K562 (cell line): ENCODE data around the gene TOX2. TPM values are rescaled to one million over a fixed set of nuclear protein-coding genes. Genes with fewer than 3 reads are reported as not detected.

ENCODE experiments used
- ATAC-seq: fragments of 200-7000 bp; cut with Tn5 transposase; 3 replicates; pipeline ENCODE4 v1.9.1; 2020; ENCODE audit warnings: moderate library complexity
- BruUV-seq: library from RNA; stranded (reverse); fragments of 400-500 nt; replicated peaks from 2 replicates; lab custom pipeline; 2021; lab: Mats Ljungman, UMichigan
- CTCF ChIA-PET: fragments of 300-600 bp; formaldehyde crosslinking; extraction: SDS; loops from one replicate; lab custom pipeline; 2021; ENCODE audit warnings: low intra/inter-chr PET ratio; lab: Yijun Ruan, JAX
- POLR2A ChIA-PET: fragments of 300-600, 350-650 bp; sonication (Branson Sonifier 250); formaldehyde crosslinking; extraction: SDS; loops from one replicate; lab custom pipeline; 2021; ENCODE audit warnings: antibody characterized with exemption, inconsistent platforms; lab: Yijun Ruan, JAX
- DNase-seq, 4 experiments: peaks; one replicate each; pipeline versions ENCODE4 v3.0.0 to v3.0.0-alpha.2; 2011 to 2018; ENCODE audit warnings: low spot score in 3 of 4, mixed read lengths in 3 of 4; ENCODE audit errors: extremely low read depth in 1 of 4
- FAIRE-seq: peaks from 2 replicates; lab custom pipeline; 2011; peaks lifted over from hg19 to GRCh38; lab: Jason Lieb, UNC
- H2AFZ ChIP-seq: 2 replicates; pipeline ENCODE4 v1.6.0; 2011; ENCODE audit warnings: low read depth, low read length, control low read depth, inconsistent platforms
- H3K27ac ChIP-seq: fragments of 200-600 bp; 3 replicates; pipeline ENCODE4 v1.8.0; 2011; ENCODE audit warnings: low read depth, mild to moderate bottlenecking, control low read depth, inconsistent platforms, low read length, moderate library complexity, mixed read lengths; ENCODE audit errors: extremely low read depth
- H3K27me3 ChIP-seq, 2 experiments: fragments of 300-600 bp in 1 of 2; 2 replicates in 1 of 2; 3 replicates in 1 of 2; pipeline versions ENCODE4 v1.6.0 to v1.8.0; 2011; ENCODE audit warnings: inconsistent platforms in 2 of 2, low read length in 2 of 2, mild to moderate bottlenecking in 1 of 2, mixed read lengths in 1 of 2, moderate library complexity in 1 of 2; ENCODE audit not compliant: control insufficient read depth in 2 of 2, insufficient read depth in 2 of 2
- H3K36me3 ChIP-seq: fragments of 300-600 bp; 3 replicates; pipeline ENCODE4 v1.8.0; 2011; ENCODE audit warnings: mild to moderate bottlenecking, low read length, inconsistent platforms; ENCODE audit not compliant: control insufficient read depth, insufficient read depth
- H3K4me1 ChIP-seq, 2 experiments: fragments of 200-600 bp in 1 of 2; replicated peaks in 1 of 2; 2 replicates in 1 of 2; 3 replicates in 1 of 2; pipeline versions ENCODE4 v1.5.1 to v1.8.0; 2011; ENCODE audit warnings: inconsistent platforms in 2 of 2, low read length in 2 of 2, mild to moderate bottlenecking in 1 of 2, mixed read lengths in 1 of 2, moderate library complexity in 1 of 2; ENCODE audit not compliant: control insufficient read depth in 2 of 2, insufficient read depth in 2 of 2
- H3K4me2 ChIP-seq: 2 replicates; pipeline ENCODE4 v1.6.1; 2011; ENCODE audit warnings: low read length, control low read depth, inconsistent platforms, mixed read lengths; ENCODE audit not compliant: insufficient read depth
- H3K4me3 ChIP-seq: fragments of 200-600 bp; sonication (generic), shearing (Covaris generic); 2 replicates; pipeline ENCODE4 v1.5.1; 2016; ENCODE audit warnings: control low read depth, inconsistent platforms
- H3K79me2 ChIP-seq: fragments of 200-600 bp; 3 replicates; pipeline ENCODE4 v1.8.0; 2011; ENCODE audit warnings: low read length, inconsistent platforms; ENCODE audit not compliant: control insufficient read depth, insufficient read depth
- H3K9ac ChIP-seq, 2 experiments: 2 replicates each; pipeline versions ENCODE4 v1.6.0 to v1.6.1; 2011; ENCODE audit warnings: low read depth in 2 of 2, low read length in 2 of 2, control low read depth in 1 of 2, inconsistent platforms in 1 of 2, mild to moderate bottlenecking in 1 of 2, mixed read lengths in 1 of 2; ENCODE audit not compliant: insufficient read depth in 1 of 2
- H3K9me1 ChIP-seq: one replicate; pipeline ENCODE4 v1.6.0; 2011; ENCODE audit warnings: inconsistent platforms, mild to moderate bottlenecking, low read length, moderate library complexity; ENCODE audit not compliant: control insufficient read depth, insufficient read depth
- H3K9me3 ChIP-seq: replicated peaks from 2 replicates; pipeline ENCODE4 v1.5.1; 2011; ENCODE audit warnings: low read depth, low read length, inconsistent platforms; ENCODE audit not compliant: control insufficient read depth, insufficient read depth
- H4K20me1 ChIP-seq: replicated peaks from 2 replicates; pipeline ENCODE4 v1.6.1; 2011; ENCODE audit warnings: low read length, inconsistent platforms, mixed read lengths; ENCODE audit not compliant: control insufficient read depth, insufficient read depth
- CBX3 ChIP-seq, 2 experiments: IDR thresholded peaks; 1 replicate in 1 of 2; 2 replicates in 1 of 2; pipeline ENCODE4 v1.6.1; 2012; ENCODE audit warnings: inconsistent platforms in 2 of 2, low read length in 2 of 2, borderline replicate concordance in 1 of 2, control low read depth in 1 of 2
- CBX8 ChIP-seq: fragments of 200-600 bp; sonication (generic); IDR thresholded peaks from 2 replicates; pipeline ENCODE4 v1.6.1; 2012; ENCODE audit warnings: borderline replicate concordance, mixed run types, low read depth, mild to moderate bottlenecking, moderate library complexity, mixed read lengths, low read length, control low read depth, inconsistent platforms; ENCODE audit not compliant: poor library complexity, severe bottlenecking; ENCODE audit errors: extremely low read depth
- NFIC ChIP-seq: fragments of 450-650 bp; IDR thresholded peaks from 2 replicates; pipeline ENCODE4 v1.6.1; 2017; ENCODE audit warnings: mild to moderate bottlenecking, inconsistent platforms
- POLR2AphosphoS5 ChIP-seq: IDR thresholded peaks from 2 replicates; pipeline ENCODE4 v1.6.1; 2011; ENCODE audit warnings: mild to moderate bottlenecking, low read depth, low read length, moderate library complexity; ENCODE audit not compliant: control insufficient read depth, insufficient read depth
- PTTG1 ChIP-seq: fragments of 450-650 bp; IDR thresholded peaks from 2 replicates; pipeline ENCODE4 v1.6.1; 2016; ENCODE audit warnings: low read depth, mild to moderate bottlenecking, missing genetic modification characterization, missing compliant biosample characterization
- RAD21 ChIP-seq, 2 experiments: fragments of 250-450 bp in 1 of 2; fragments of 450-650 bp in 1 of 2; sonication (Bioruptor Pico) in 1 of 2; formaldehyde crosslinking in 1 of 2; IDR thresholded peaks in 1 of 2; conservative IDR thresholded peaks in 1 of 2; 2 replicates each; pipeline versions ENCODE4 v1.4.0 to v1.8.0; 2020 to 2022; ENCODE audit warnings: mild to moderate bottlenecking in 2 of 2, moderate library complexity in 1 of 2
- STAT6 ChIP-seq: sonication (generic); formaldehyde crosslinking; IDR thresholded peaks from 2 replicates; pipeline ENCODE4 v1.8.1; 2023; ENCODE audit warnings: mild to moderate bottlenecking, missing genetic modification reagents
- TCF3 ChIP-seq: sonication (generic); formaldehyde crosslinking; IDR thresholded peaks from 2 replicates; pipeline ENCODE4 v1.4.0; 2020; ENCODE audit warnings: mild to moderate bottlenecking, missing genetic modification reagents
- TSHZ1 ChIP-seq: fragments of 250-450 bp; sonication (Bioruptor Pico); IDR thresholded peaks from 2 replicates; pipeline ENCODE4 v1.4.0; 2020; ENCODE audit warnings: mild to moderate bottlenecking, moderate library complexity
- ZNF398 ChIP-seq: fragments of 250-450 bp; sonication (Bioruptor Pico); IDR thresholded peaks from 2 replicates; pipeline ENCODE4 v1.8.0; 2021; ENCODE audit warnings: moderate library complexity, mild to moderate bottlenecking, inconsistent platforms
- WGBS: fragments of 100-300 bp; shearing (Covaris generic); methylation state at CpG from one replicate; pipeline ENCODE4 v1.1.6; 2016; ENCODE audit warnings: low coverage, mixed read lengths; ENCODE audit not compliant: insufficient coverage; ENCODE audit errors: missing lambda C conversion rate; 5-methylcytosine and 5-hydroxymethylcytosine counted together
- in situ Hi-C: fragments of 300-500 bp; cut with MboI; formaldehyde crosslinking; loops from 4 replicates; pipeline ENCODE4 v1.15.0; 2018; ENCODE audit warnings: inconsistent platforms, mixed read lengths
- intact Hi-C: fragments of 100-400 bp; cut with micrococcal nuclease; formaldehyde crosslinking; loops from 2 replicates; pipeline ENCODE4 v1.14.2; 2022
- polyA plus RNA-seq, 8 experiments: library from polyadenylated mRNA; depleted of rRNA in 4 of 8; stranded (reverse) in 5 of 8; unstranded in 3 of 8; fragments of >200 nt; fragmentation: Nextera tagmentation in 2 of 8; fragmentation: Illumina TruSeq in 1 of 8; extraction: Ambion mirVana in 2 of 8; extraction: Trizol in 1 of 8; gene quantifications; 2 replicates each; pipeline versions ENCODE4 v1.2.1 to v1.2.3, GENCODE V29; 2011 to 2014; ENCODE audit warnings: inconsistent platforms in 1 of 8, missing spikeins in 1 of 8
- total RNA-seq, 7 experiments: library from RNA; depleted of rRNA in 6 of 7; stranded (reverse); fragments of >200 nt in 6 of 7; fragmentation: Illumina TruSeq in 2 of 7; extraction: Trizol in 2 of 7; gene quantifications; 2 replicates each; pipeline versions ENCODE4 v1.2.1 to v1.2.3, GENCODE V29; 2011 to 2021; ENCODE audit warnings: low replicate concordance in 1 of 7

TOX2 gene
- total and polyA plus RNA-seq, 9 of the 15 experiments (the other 6 are each of a cell fraction or from before 2014, with no cell fraction given), result not detected

- Histone ChIP-seq H3K4me1 (peaks cover 0 to 22% of the 10 kb centered on the region in 2 experiments; a peak in 2 of 5 replicates), H3K9me3 (no peaks in the 10 kb centered on the region), H3K27ac (no peak overlapping the region), H4K20me1 (no peaks in the 10 kb centered on the region), H3K27me3 (peaks cover 0 to 32% of the 10 kb centered on the region in 2 experiments; a peak in 3 of 5 replicates), H2AFZ (no peak overlapping the region), H3K9me1 (no peaks in the 10 kb centered on the region), H3K9ac (no peak overlapping the region), H3K4me3 (no peak overlapping the region), H3K36me3 (no peaks in the 10 kb centered on the region), H3K79me2 (no peaks in the 10 kb centered on the region), H3K4me2 (no peak overlapping the region)
- no TSS peak for BruUV-seq
- in situ Hi-C loops (no loop called here), intact Hi-C loops (no loop called here)
- ATAC-seq, result no peak
- POLR2A ChIA-PET, result interaction anchor here (0.6 kb wide), 1 partner anchor 18 kb away, joined by 3 read pairs; no protein-coding TSS in a partner anchor
- TF ChIP-seq TSHZ1 (CRISPR knock-in tag) (no peak), RAD21 (CRISPR knock-in tag; conservative IDR thresholded peaks at IDR 0.05 in 1 of 2, IDR thresholded peaks at IDR 0.05 in 1 of 2) (no peak), PTTG1 (no peak), TCF3 (no peak), ZNF398 (CRISPR knock-in tag) (no peak), NFIC (no peak), STAT6 (CRISPR knock-in tag) (no peak), CBX3 (IDR thresholded peaks at IDR 0.05; ENCODE audit: borderline replicate concordance in 1 of 2, low read length in 2 of 2) (no peak), CBX8 (no peak), POLR2AphosphoS5 (no peak)
- 1% methylated on average over 9 of the region's 9 CpGs for WGBS
- DNase-seq, result no peak
- no peak for FAIRE-seq
- CTCF ChIA-PET, result no interaction called here
Observed at GRCh38 chr20:43916881-43917371, 2.3 kb downstream of the TOX2 start.
